Smooth muscle cell (in vitro differentiated cells): ENCODE data around the gene LPCAT1. TPM values are rescaled to one million over a fixed set of nuclear protein-coding genes. Genes with fewer than 3 reads are reported as not detected.

Experiments
- DNase-seq: peaks from one replicate; lab custom pipeline; 2025; ENCODE audit not compliant: unreplicated experiment; lab: John Stamatoyannopoulos, UW
- H2AFZ ChIP-seq: fragments of 200-600 bp; sonication (generic); 2 replicates; pipeline ENCODE4 v1.6.0; 2016; ENCODE audit warnings: antibody characterized with exemption, low read depth, mild to moderate bottlenecking
- H3F3A ChIP-seq: fragments of 200-600 bp; sonication (generic); 2 replicates; pipeline ENCODE4 v1.6.0; 2017; ENCODE audit warnings: antibody characterized with exemption, low read depth
- H3K27ac ChIP-seq: fragments of 200-600 bp; sonication (generic); 2 replicates; pipeline ENCODE4 v1.5.1; 2016; ENCODE audit warnings: low read depth, mild to moderate bottlenecking
- H3K27me3 ChIP-seq: fragments of 200-600 bp; sonication (generic); 2 replicates; pipeline ENCODE4 v1.6.1; 2016; ENCODE audit warnings: low read depth, mild to moderate bottlenecking
- H3K36me3 ChIP-seq: fragments of 200-600 bp; sonication (generic); 2 replicates; pipeline ENCODE4 v1.5.1; 2016; ENCODE audit warnings: low read depth
- H3K4me1 ChIP-seq: fragments of 200-600 bp; sonication (generic); 2 replicates; pipeline ENCODE4 v1.5.1; 2016; ENCODE audit warnings: low read depth
- H3K4me2 ChIP-seq: fragments of 200-600 bp; sonication (generic); 2 replicates; pipeline ENCODE4 v1.6.0; 2016; ENCODE audit warnings: mild to moderate bottlenecking
- H3K4me3 ChIP-seq: fragments of 200-600 bp; sonication (generic); 2 replicates; pipeline ENCODE4 v1.5.1; 2016; ENCODE audit warnings: mild to moderate bottlenecking
- H3K79me2 ChIP-seq: fragments of 200-600 bp; sonication (generic); 2 replicates; pipeline ENCODE4 v1.6.0; 2016; ENCODE audit warnings: low read depth, mild to moderate bottlenecking
- H3K9ac ChIP-seq: fragments of 200-600 bp; sonication (generic); 2 replicates; pipeline ENCODE4 v1.6.0; 2016; ENCODE audit warnings: low read depth
- H3K9me3 ChIP-seq: fragments of 200-600 bp; sonication (generic); replicated peaks from 2 replicates; pipeline ENCODE4 v1.5.1; 2016; ENCODE audit warnings: low read depth
- H4K20me1 ChIP-seq: fragments of 200-600 bp; sonication (generic); 2 replicates; pipeline ENCODE4 v1.6.0; 2016; ENCODE audit warnings: low read depth
- CTCF ChIP-seq: fragments of 200-600 bp; sonication (generic); IDR thresholded peaks from 2 replicates; pipeline ENCODE4 v1.5.1; 2017; ENCODE audit warnings: borderline replicate concordance, mild to moderate bottlenecking, antibody characterized with exemption; ENCODE audit not compliant: insufficient read depth, poor library complexity, severe bottlenecking
- WGBS: methylation state at CpG from one replicate; pipeline ENCODE4 v1.1.7; 2016; ENCODE audit warnings: low lambda C conversion rate; 5-methylcytosine and 5-hydroxymethylcytosine counted together
- polyA plus RNA-seq: library from polyadenylated mRNA; unstranded; fragments of >200 nt; fragmentation: Nextera tagmentation; extraction: Ambion mirVana; gene quantifications from 2 replicates; pipeline ENCODE4 v1.2.1, GENCODE V29; 2016
- total RNA-seq: library from RNA; depleted of rRNA; stranded (reverse); fragments of >200 nt; gene quantifications from 2 replicates; pipeline ENCODE4 v1.2.3, GENCODE V29; 2014

LPCAT1 gene
- total and polyA plus RNA-seq, 2 experiments from 2014 or later = 42.7 to 50.1 TPM

DNA sequence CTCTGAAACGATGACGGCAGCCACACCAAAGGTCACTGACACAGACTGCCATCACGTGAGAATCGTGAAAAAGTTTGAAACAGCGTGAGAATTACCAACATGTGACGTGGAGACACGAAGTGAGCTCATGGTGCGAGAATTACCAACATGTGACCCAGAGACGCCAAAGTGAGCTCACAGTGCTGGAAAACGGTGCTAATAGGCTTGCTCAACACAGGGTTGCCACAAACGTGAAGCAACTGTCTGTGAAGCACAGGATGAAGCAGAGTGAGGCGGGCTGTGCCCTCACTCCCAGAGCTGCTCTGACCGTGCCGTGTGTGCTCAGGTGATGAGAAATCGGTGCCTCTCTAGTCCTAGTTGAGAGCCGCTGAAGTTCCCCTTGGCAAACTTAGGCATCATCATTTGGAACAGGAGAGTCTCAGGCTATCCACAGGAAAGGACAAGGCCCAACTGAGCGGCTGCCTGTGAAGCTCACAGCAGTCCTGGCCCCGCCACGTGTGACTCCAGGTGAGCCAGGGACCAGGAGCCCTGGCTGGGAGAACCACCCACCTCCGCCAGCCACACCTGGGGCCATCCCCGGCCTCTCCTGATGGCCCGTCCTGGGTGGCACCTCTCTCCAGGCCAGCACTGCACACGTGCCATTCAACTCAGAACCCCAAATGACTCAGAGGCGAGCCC, 48.8 kb downstream of the LPCAT1 start:
- H3K27ac ChIP-seq = no peak overlapping the region
- no peaks in the 10 kb centered on the region for H3K4me1 ChIP-seq
- H3K9ac ChIP-seq = no peak overlapping the region
- H2AFZ ChIP-seq = no peak overlapping the region
- TF ChIP-seq CTCF = no peak
- 96% methylated on average over 24 of the region's 24 CpGs for WGBS
- no peaks in the 10 kb centered on the region for H3K9me3 ChIP-seq
- DNase-seq = no peak
- H3K27me3 ChIP-seq = no peaks in the 10 kb centered on the region
- peaks cover 13% of the 10 kb centered on the region for H4K20me1 ChIP-seq
- no peak overlapping the region for H3K4me2 ChIP-seq
- H3K79me2 ChIP-seq = no peaks in the 10 kb centered on the region
- H3K4me3 ChIP-seq = no peak overlapping the region
- no peaks in the 10 kb centered on the region for H3F3A ChIP-seq
- H3K36me3 ChIP-seq = no peaks in the 10 kb centered on the region

DNA sequence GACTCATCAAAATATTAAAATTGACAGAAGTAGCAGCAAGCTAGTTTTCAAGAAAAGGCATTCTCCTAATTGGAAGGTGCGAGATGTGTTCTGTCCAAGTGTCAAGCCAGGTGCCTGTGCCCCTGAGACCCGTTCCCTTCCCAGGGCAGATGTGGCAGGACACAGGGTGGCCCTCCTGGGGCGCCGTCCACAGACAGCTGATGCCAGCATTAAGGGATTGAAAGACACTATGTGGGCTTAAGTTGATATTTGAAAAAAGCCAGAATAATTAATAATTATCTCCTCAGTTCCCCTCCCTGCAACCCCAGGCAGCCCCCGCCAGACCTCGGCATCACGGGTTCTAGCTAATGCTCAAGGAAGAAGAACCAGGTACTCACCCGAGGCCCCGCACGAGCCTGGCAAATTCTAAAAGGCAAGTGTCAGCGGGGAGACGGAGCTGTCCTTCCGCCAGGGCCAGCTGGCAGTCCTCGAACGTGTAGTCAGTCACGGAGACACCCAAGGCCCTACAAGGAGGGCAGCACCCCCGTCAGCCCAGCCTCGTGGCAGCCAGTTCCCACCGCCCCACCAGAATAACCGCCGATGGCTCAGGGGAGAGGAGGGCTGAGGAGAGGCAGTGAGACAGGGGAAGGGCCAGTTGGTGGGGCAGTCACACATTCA, 49.4 kb downstream of the LPCAT1 start:
- DNase-seq = no peak
- no peaks in the 10 kb centered on the region for H3K27me3 ChIP-seq
- no peak overlapping the region for H3K4me3 ChIP-seq
- H2AFZ ChIP-seq = no peak overlapping the region
- WGBS = 97% methylated on average over 21 of the region's 21 CpGs
- no peaks in the 10 kb centered on the region for H3K9me3 ChIP-seq
- no peaks in the 10 kb centered on the region for H3K79me2 ChIP-seq
- H3K36me3 ChIP-seq = no peaks in the 10 kb centered on the region
- peaks cover 6% of the 10 kb centered on the region for H4K20me1 ChIP-seq
- no peak for TF ChIP-seq CTCF
- no peak overlapping the region for H3K4me2 ChIP-seq
- H3K9ac ChIP-seq = no peak overlapping the region
- no peaks in the 10 kb centered on the region for H3K4me1 ChIP-seq
- H3F3A ChIP-seq = no peaks in the 10 kb centered on the region
- H3K27ac ChIP-seq = no peak overlapping the region

GRCh38 chr5:1473746-1474145, 50.0 kb downstream of the LPCAT1 start:
- H3K9me3 ChIP-seq = no peaks in the 10 kb centered on the region
- H3K4me1 ChIP-seq = no peaks in the 10 kb centered on the region
- no peak for TF ChIP-seq CTCF
- H3K27me3 ChIP-seq = no peaks in the 10 kb centered on the region
- peaks cover under 1% of the 10 kb centered on the region for H4K20me1 ChIP-seq
- H3K36me3 ChIP-seq = no peaks in the 10 kb centered on the region
- 98% methylated on average over 12 of the region's 12 CpGs for WGBS
- H3K9ac ChIP-seq = no peak overlapping the region
- no peaks in the 10 kb centered on the region for H3F3A ChIP-seq
- H3K4me3 ChIP-seq = no peak overlapping the region
- no peaks in the 10 kb centered on the region for H3K79me2 ChIP-seq
- no peak for DNase-seq
- no peak overlapping the region for H3K4me2 ChIP-seq
- no peak overlapping the region for H2AFZ ChIP-seq
- H3K27ac ChIP-seq = no peak overlapping the region
